PFSK-1 (cell line): ENCODE measurements around the gene SMYD1.

Source experiments
- FOXP2 ChIP-seq: optimal IDR thresholded peaks from 2 replicates; pipeline ENCODE3; 2011; ENCODE audit warnings: borderline replicate concordance, control low read depth, inconsistent platforms; ENCODE audit not compliant: insufficient read depth; ENCODE audit errors: extremely low read length, extremely low read depth
- POLR2AphosphoS5 ChIP-seq: IDR thresholded peaks from 2 replicates; pipeline ENCODE4 v1.6.1; 2012; ENCODE audit warnings: low read depth, mild to moderate bottlenecking, control low read depth, low read length, moderate library complexity
- REST ChIP-seq, 2 experiments: IDR thresholded peaks; 2 replicates each; pipeline versions ENCODE4 v1.6.1 to v1.8.0; 2011 to 2012; ENCODE audit warnings: low read depth in 2 of 2, low read length in 2 of 2, control low read depth in 1 of 2, inconsistent platforms in 1 of 2, mild to moderate bottlenecking in 1 of 2, moderate library complexity in 1 of 2; ENCODE audit not compliant: insufficient read depth in 1 of 2
- SIN3A ChIP-seq: IDR thresholded peaks from 2 replicates; pipeline ENCODE4 v1.6.1; 2012; ENCODE audit warnings: mild to moderate bottlenecking, low read length, moderate library complexity, borderline replicate concordance; ENCODE audit not compliant: insufficient read depth
- TAF1 ChIP-seq: IDR thresholded peaks from 2 replicates; pipeline ENCODE4 v1.6.1; 2012; ENCODE audit warnings: low read length, control low read depth, borderline replicate concordance; ENCODE audit not compliant: insufficient read depth

SMYD1 gene

DNA sequence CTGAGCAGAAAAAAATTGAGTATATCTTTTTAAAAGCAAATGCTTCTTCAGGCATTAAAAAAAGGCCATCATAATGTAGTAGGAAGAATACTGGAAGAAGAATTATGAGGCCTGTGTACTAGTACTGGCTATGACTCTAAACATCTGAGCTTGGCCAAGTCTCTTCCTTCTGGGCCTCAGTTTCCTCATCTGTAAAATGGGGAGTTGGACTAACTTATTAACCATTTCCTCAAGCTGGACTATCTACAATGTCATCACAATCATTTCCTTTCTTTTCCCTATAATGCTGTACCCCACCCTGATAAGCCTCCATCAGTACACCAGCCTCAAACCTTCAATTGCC is 30.9 kb downstream of the SMYD1 start:
- no peak for TF ChIP-seq REST (IDR thresholded peaks at IDR 0.05; ENCODE audit: insufficient read depth in 1 of 2, low read depth in 2 of 2, low read length in 2 of 2)
- no peak for TF ChIP-seq SIN3A
- no peak for TF ChIP-seq TAF1
- TF ChIP-seq POLR2AphosphoS5: no peak
- no peak for TF ChIP-seq FOXP2

- no peak for TF ChIP-seq TAF1
- no peak for TF ChIP-seq REST (IDR thresholded peaks at IDR 0.05; ENCODE audit: insufficient read depth in 1 of 2, low read depth in 2 of 2, low read length in 2 of 2)
- TF ChIP-seq SIN3A: no peak
- no peak for TF ChIP-seq POLR2AphosphoS5
- TF ChIP-seq FOXP2: no peak
Observed at GRCh38 chr2:88099798-88100488, 32.3 kb downstream of the SMYD1 start.

- no peak for TF ChIP-seq POLR2AphosphoS5
- TF ChIP-seq REST (IDR thresholded peaks at IDR 0.05; ENCODE audit: insufficient read depth in 1 of 2, low read depth in 2 of 2, low read length in 2 of 2): no peak
- no peak for TF ChIP-seq FOXP2
- no peak for TF ChIP-seq TAF1
- no peak for TF ChIP-seq SIN3A
Observed at GRCh38 chr2:88100489-88100858, 32.8 kb downstream of the SMYD1 start.

- TF ChIP-seq FOXP2 (no peak), POLR2AphosphoS5 (no peak)
Observed at GRCh38 chr2:88108796-88109195, 41.2 kb downstream of the SMYD1 start.

DNA sequence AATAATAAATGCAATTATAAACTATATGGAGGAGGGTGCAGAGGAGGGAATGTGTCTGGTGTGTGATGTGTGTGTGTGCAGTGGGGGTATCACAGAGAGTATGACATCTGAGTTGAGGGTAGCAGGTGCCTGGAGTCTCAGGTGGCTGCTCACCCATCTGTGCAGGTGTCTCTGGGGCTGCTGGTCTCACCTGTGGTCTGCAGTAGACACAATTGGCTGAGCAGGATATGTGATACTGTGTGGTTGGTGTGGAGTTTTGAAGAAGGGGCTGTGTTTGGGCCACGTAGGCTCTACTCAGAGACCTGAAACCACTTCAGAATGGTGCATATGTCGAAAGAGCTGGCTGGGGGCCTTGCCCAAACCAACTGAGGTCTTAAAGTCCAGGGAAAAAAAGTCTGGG is 43.2 kb downstream of the SMYD1 start:
- TF ChIP-seq REST (IDR thresholded peaks at IDR 0.05; ENCODE audit: insufficient read depth in 1 of 2, low read depth in 2 of 2, low read length in 2 of 2): no peak
- no peak for TF ChIP-seq SIN3A
- TF ChIP-seq POLR2AphosphoS5: no peak
- TF ChIP-seq TAF1: no peak
- no peak for TF ChIP-seq FOXP2
